ENCODE results near the gene USP17L18. TPM values are rescaled to one million over a fixed set of nuclear protein-coding genes. Genes with fewer than 3 reads are reported as not detected.
"Not testable (repeated sequence)": the region's sequence is repeated elsewhere in the genome, so short reads cannot be mapped to it uniquely, and the experiment has no call there.

USP17L18 gene, protein sequence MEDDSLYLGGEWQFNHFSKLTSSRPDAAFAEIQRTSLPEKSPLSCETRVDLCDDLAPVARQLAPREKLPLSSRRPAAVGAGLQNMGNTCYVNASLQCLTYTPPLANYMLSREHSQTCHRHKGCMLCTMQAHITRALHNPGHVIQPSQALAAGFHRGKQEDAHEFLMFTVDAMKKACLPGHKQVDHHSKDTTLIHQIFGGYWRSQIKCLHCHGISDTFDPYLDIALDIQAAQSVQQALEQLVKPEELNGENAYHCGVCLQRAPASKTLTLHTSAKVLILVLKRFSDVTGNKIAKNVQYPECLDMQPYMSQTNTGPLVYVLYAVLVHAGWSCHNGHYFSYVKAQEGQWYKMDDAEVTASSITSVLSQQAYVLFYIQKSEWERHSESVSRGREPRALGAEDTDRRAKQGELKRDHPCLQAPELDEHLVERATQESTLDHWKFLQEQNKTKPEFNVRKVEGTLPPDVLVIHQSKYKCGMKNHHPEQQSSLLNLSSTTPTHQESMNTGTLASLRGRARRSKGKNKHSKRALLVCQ
- not detected in 2 replicates for total RNA-seq
- not detected for polyA plus RNA-seq (2012)

DNA sequence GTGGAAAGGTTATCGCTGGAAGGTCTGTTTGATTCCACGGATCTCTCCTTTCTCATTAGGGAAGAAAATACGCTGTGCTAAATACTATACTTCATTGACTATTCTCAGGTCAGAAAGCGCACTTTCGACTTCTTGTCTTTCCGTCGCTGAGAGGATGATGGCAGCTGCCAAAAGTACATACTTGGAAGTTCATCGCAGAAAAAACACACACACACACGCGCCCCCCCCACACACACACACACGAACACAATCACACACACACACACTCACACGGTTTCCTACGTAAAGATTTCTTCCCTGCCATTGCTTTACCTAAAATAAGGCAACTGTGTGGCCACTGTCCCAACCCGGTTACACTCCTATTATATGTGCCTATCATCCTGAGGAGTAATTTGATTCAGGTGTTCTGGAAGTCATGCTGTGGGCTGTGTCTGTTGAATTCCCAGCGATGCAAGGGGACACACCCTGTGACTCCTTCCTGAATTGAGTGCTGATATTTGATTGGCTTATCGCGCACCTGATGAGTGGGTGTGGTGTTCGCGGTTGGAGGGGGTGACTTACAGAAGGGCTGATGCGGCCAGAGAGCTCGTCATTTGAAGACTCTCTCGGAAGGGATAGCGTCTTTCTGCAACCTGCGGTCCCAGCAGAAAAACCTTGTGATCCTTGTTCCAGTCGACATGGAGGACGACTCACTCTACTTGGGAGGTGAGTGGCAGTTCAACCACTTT lies at the start of gene USP17L18:
TSS of gene USP17L18 (plus strand) at position 678 of the 728 bp plus-strand sequence. CDS start at position 678, 0 bp downstream.
- DNase-seq (ENCODE audit: low read depth): not testable (repeated sequence)

- not testable (repeated sequence) for DNase-seq (ENCODE audit: low read depth)
Measured at GRCh38 chr4:9210357-9210756, 38.1 kb upstream of the USP17L18 start, which contains the start of gene USP17L10. Gene USP17L10 (plus strand): TSS chr4:9210657. CDS start chr4:9210657, 0 bp downstream.

- not testable (repeated sequence) for DNase-seq (ENCODE audit: low read depth)
Measured at GRCh38 chr4:9214701-9215100, 33.7 kb upstream of the USP17L18 start.

DNA sequence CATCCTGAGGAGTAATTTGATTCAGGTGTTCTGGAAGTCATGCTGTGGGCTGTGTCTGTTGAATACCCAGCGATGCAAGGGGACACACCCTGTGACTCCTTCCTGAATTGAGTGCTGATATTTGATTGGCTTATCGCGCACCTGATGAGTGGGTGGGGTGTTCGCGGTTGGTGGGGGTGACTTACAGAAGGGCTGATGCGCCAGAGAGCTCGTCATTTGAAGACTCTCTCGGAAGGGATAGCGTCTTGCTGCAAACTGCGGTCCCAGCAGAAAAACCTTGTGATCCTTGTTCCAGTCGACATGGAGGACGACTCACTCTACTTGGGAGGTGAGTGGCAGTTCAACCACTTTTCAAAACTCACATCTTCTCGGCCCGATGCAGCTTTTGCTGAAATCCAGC lies 33.3 kb upstream of the USP17L18 start, which contains the start of gene USP17L11:
TSS of gene USP17L11 (plus strand) at position 301 of the 400 bp plus-strand sequence. CDS start at position 301, 0 bp downstream.
- DNase-seq (ENCODE audit: low read depth): not testable (repeated sequence)

- DNase-seq (ENCODE audit: low read depth): not testable (repeated sequence)
Measured at GRCh38 chr4:9219852-9220251, 28.6 kb upstream of the USP17L18 start, which contains the start of gene USP17L12. Gene USP17L12 (plus strand): TSS chr4:9220152. CDS start chr4:9220152, 0 bp downstream.

GRCh38 chr4:9224596-9224995 lies 23.8 kb upstream of the USP17L18 start, which contains the start of gene USP17L13:
Gene USP17L13 (plus strand): TSS chr4:9224896. CDS start chr4:9224896, 0 bp downstream.
- DNase-seq (ENCODE audit: low read depth): not testable (repeated sequence)

GRCh38 chr4:9230249-9230648 lies 18.2 kb upstream of the USP17L18 start:
- DNase-seq (ENCODE audit: low read depth): not testable (repeated sequence)

DNA sequence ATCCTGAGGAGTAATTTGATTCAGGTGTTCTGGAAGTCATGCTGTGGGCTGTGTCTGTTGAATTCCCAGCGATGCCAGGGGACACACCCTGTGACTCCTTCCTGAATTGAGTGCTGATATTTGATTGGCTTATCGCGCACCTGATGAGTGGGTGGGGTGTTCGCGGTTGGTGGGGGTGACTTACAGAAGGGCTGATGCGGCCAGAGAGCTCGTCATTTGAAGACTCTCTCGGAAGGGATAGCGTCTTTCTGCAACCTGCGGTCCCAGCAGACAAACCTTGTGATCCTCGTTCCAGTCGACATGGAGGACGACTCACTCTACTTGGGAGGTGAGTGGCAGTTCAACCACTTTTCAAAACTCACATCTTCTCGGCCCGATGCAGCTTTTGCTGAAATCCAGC lies 14.3 kb upstream of the USP17L18 start, which contains the start of gene USP17L15:
TSS of gene USP17L15 (plus strand) at position 301 of the 400 bp plus-strand sequence. CDS start at position 301, 0 bp downstream.
- not testable (repeated sequence) for DNase-seq (ENCODE audit: low read depth)

DNA sequence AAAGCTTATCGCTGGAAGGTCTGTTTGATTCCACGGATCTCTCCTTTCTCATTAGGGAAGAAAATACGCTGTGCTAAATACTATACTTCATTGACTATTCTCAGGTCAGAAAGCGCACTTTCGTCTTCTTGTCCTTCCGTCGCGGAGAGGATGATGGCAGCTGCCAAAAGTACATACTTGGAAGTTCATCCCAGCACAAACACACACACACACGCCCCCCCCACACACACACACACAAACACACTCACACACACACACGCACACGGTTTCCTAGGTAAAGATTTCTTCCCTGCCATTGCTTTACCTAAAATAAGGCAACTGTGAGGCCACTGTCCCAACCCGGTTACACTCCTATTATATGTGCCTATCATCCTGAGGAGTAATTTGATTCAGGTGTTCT lies 10.0 kb upstream of the USP17L18 start:
- not testable (repeated sequence) for DNase-seq (ENCODE audit: low read depth)

GRCh38 chr4:9243579-9243978 lies 4.9 kb upstream of the USP17L18 start, which contains the start of gene USP17L17:
Gene USP17L17 (plus strand): TSS chr4:9243879. CDS start chr4:9243879, 0 bp downstream.
- not testable (repeated sequence) for DNase-seq (ENCODE audit: low read depth)

GRCh38 chr4:9253078-9253477 lies 4.6 kb downstream of the USP17L18 start, which contains the start of gene USP17L19:
Gene USP17L19 (plus strand): TSS chr4:9253378. CDS start chr4:9253378, 0 bp downstream.
- DNase-seq (ENCODE audit: low read depth): not testable (repeated sequence)

DNA sequence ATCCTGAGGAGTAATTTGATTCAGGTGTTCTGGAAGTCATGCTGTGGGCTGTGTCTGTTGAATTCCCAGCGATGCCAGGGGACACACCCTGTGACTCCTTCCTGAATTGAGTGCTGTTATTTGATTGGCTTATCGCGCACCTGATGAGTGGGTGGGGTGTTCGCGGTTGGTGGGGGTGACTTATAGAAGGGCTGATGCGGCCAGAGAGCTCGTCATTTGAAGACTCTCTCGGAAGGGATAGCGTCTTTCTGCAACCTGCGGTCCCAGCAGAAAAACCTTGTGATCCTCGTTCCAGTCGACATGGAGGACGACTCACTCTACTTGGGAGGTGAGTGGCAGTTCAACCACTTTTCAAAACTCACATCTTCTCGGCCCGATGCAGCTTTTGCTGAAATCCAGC lies 9.4 kb downstream of the USP17L18 start, which contains the start of gene USP17L20:
TSS of gene USP17L20 (plus strand) at position 301 of the 400 bp plus-strand sequence. CDS start at position 301, 0 bp downstream.
- DNase-seq (ENCODE audit: low read depth): not testable (repeated sequence)

GRCh38 chr4:9262572-9262971 lies 14.1 kb downstream of the USP17L18 start, which contains the start of gene USP17L21:
Gene USP17L21 (plus strand): TSS chr4:9262872. CDS start chr4:9262872, 0 bp downstream.
- not testable (repeated sequence) for DNase-seq (ENCODE audit: low read depth)

DNA sequence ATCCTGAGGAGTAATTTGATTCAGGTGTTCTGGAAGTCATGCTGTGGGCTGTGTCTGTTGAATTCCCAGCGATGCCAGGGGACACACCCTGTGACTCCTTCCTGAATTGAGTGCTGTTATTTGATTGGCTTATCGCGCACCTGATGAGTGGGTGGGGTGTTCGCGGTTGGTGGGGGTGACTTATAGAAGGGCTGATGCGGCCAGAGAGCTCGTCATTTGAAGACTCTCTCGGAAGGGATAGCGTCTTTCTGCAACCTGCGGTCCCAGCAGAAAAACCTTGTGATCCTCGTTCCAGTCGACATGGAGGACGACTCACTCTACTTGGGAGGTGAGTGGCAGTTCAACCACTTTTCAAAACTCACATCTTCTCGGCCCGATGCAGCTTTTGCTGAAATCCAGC lies 18.9 kb downstream of the USP17L18 start, which contains the start of gene USP17L22:
TSS of gene USP17L22 (plus strand) at position 301 of the 400 bp plus-strand sequence. CDS start at position 301, 0 bp downstream.
- not testable (repeated sequence) for DNase-seq (ENCODE audit: low read depth)

DNA sequence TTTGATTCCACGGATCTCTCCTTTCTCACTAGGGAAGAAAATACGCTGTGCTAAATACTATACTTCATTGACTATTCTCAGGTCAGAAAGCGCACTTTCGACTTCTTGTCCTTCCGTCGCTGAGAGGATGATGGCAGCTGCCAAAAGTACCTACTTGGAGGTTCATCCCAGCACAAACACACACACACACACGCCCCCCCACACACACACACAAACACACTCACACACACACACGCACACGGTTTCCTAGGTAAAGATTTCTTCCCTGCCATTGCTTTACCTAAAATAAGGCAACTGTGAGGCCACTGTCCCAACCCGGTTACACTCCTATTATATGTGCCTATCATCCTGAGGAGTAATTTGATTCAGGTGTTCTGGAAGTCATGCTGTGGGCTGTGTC lies 23.3 kb downstream of the USP17L18 start:
- not testable (repeated sequence) for DNase-seq (ENCODE audit: low read depth)

Other genes starting within 250 kb of the USP17L18 start
- gene FAM90A26, start 78.2 kb upstream of the USP17L18 start, total RNA-seq: not detected in 2 replicates
- not detected in 2 replicates for gene USP17L10, start 38.0 kb upstream of the USP17L18 start, total RNA-seq
- gene USP17L11, start 33.2 kb upstream of the USP17L18 start, total RNA-seq: not detected in 2 replicates
- not detected in 2 replicates for gene USP17L12, start 28.5 kb upstream of the USP17L18 start, total RNA-seq
- not detected in 2 replicates for gene USP17L13, start 23.7 kb upstream of the USP17L18 start, total RNA-seq
- not detected in 2 replicates for gene USP17L15, start 14.2 kb upstream of the USP17L18 start, total RNA-seq
- gene USP17L17, start 4.8 kb upstream of the USP17L18 start, total RNA-seq: not detected in 2 replicates
- not detected in 2 replicates for gene USP17L19, start 4.7 kb downstream of the USP17L18 start, total RNA-seq
- not detected in 2 replicates for gene USP17L20, start 9.5 kb downstream of the USP17L18 start, total RNA-seq
- gene USP17L21, start 14.2 kb downstream of the USP17L18 start, total RNA-seq: not detected in 2 replicates
- gene USP17L22, start 19.0 kb downstream of the USP17L18 start, total RNA-seq: not detected in 2 replicates
- not detected in 2 replicates for gene USP17L24, start 76.5 kb downstream of the USP17L18 start, total RNA-seq
- not detected in 2 replicates for gene USP17L25, start 81.3 kb downstream of the USP17L18 start, total RNA-seq
- gene USP17L26, start 86.0 kb downstream of the USP17L18 start, total RNA-seq: not detected in 2 replicates
- not detected in 2 replicates for gene USP17L5, start 90.8 kb downstream of the USP17L18 start, total RNA-seq
- not detected in 2 replicates for gene USP17L27, start 95.5 kb downstream of the USP17L18 start, total RNA-seq
- gene USP17L28, start 100.3 kb downstream of the USP17L18 start, total RNA-seq: not detected in 2 replicates
- gene USP17L29, start 105.0 kb downstream of the USP17L18 start, total RNA-seq: not detected in 2 replicates
- not detected in 2 replicates for gene USP17L30, start 114.5 kb downstream of the USP17L18 start, total RNA-seq
- gene DEFB131A, start 195.8 kb downstream of the USP17L18 start, total RNA-seq: not detected in 2 replicates

Measured in myocyte (in vitro differentiated cells).